HepG2 (cell line): ENCODE measurements around the gene SOAT2.
"Not testable (repeated sequence)": the region's sequence is repeated elsewhere in the genome, so short reads cannot be mapped to it uniquely, and the experiment has no call there.

Experiments used
- EP300 ChIP-seq, 3 experiments: sonication (generic) in 1 of 3; formaldehyde crosslinking in 1 of 3; IDR thresholded peaks; 2 replicates each; pipeline versions ENCODE4 v1.5.1 to v1.6.1; 2011 to 2020; ENCODE audit warnings: low read depth in 2 of 3, low read length in 2 of 3, borderline replicate concordance in 1 of 3, improper control_type of control experiment in 1 of 3, mild to moderate bottlenecking in 1 of 3, missing genetic modification reagents in 1 of 3, moderate library complexity in 1 of 3
- HDAC2 ChIP-seq: sonication (generic); formaldehyde crosslinking; IDR thresholded peaks from 2 replicates; pipeline ENCODE4 v1.4.0; 2020; ENCODE audit warnings: missing genetic modification reagents
- HOXD1 ChIP-seq: sonication (generic); formaldehyde crosslinking; IDR thresholded peaks from 2 replicates; pipeline ENCODE4 v1.5.0; 2020; ENCODE audit warnings: missing genetic modification reagents
- NFYB ChIP-seq: sonication (generic); formaldehyde crosslinking; IDR thresholded peaks from 2 replicates; pipeline ENCODE4 v1.4.0; 2020; ENCODE audit warnings: missing genetic modification reagents
- PCBP2 ChIP-seq: fragments of 200-400 bp; formaldehyde crosslinking; optimal IDR thresholded peaks from 2 replicates; pipeline ENCODE3; 2018; ENCODE audit warnings: low read length, low read depth; ENCODE audit not compliant: poor library complexity, severe bottlenecking
- POLR2A ChIP-seq, 2 experiments: IDR thresholded peaks; 2 replicates each; pipeline ENCODE4 v1.6.1; 2011; ENCODE audit warnings: low read depth in 2 of 2, low read length in 2 of 2, mild to moderate bottlenecking in 1 of 2, moderate library complexity in 1 of 2; ENCODE audit not compliant: insufficient read depth in 1 of 2
- PRPF4 ChIP-seq: fragments of 200-400 bp; formaldehyde crosslinking; IDR thresholded peaks from 2 replicates; pipeline ENCODE4 v1.6.1; 2016; ENCODE audit warnings: low read length, low read depth; ENCODE audit not compliant: poor library complexity, severe bottlenecking
- TAF1 ChIP-seq: sonication (generic); formaldehyde crosslinking; IDR thresholded peaks from 2 replicates; pipeline ENCODE4 v1.4.0; 2020; ENCODE audit warnings: missing genetic modification reagents
- ZFX ChIP-seq: sonication (generic); formaldehyde crosslinking; IDR thresholded peaks from 2 replicates; pipeline ENCODE4 v1.4.0; 2020; ENCODE audit warnings: mild to moderate bottlenecking, low read depth, missing genetic modification reagents, moderate library complexity
- ZNF121 ChIP-seq: sonication (generic); formaldehyde crosslinking; IDR thresholded peaks from 2 replicates; pipeline ENCODE4 v1.5.0; 2020; ENCODE audit warnings: mild to moderate bottlenecking, missing genetic modification reagents
- ZNF44 ChIP-seq: sonication (generic); formaldehyde crosslinking; IDR thresholded peaks from 2 replicates; pipeline ENCODE4 v1.5.1; 2020; ENCODE audit warnings: mild to moderate bottlenecking, missing genetic modification reagents
- ZNF550 ChIP-seq: sonication (generic); formaldehyde crosslinking; IDR thresholded peaks from 2 replicates; pipeline ENCODE4 v1.4.0; 2020; ENCODE audit warnings: mild to moderate bottlenecking, missing genetic modification reagents, borderline replicate concordance
- TF ChIP-seq, protein P1 (sequence below): sonication (generic); formaldehyde crosslinking; IDR thresholded peaks from 2 replicates; pipeline ENCODE4 v1.8.0; 2022; ENCODE audit warnings: missing genetic modification reagents, low read depth, mild to moderate bottlenecking, borderline replicate concordance
- TF ChIP-seq, protein P2 (sequence below): sonication (generic); formaldehyde crosslinking; conservative IDR thresholded peaks from 2 replicates; pipeline ENCODE4 v1.4.0; 2020; ENCODE audit warnings: missing genetic modification reagents

DNA sequence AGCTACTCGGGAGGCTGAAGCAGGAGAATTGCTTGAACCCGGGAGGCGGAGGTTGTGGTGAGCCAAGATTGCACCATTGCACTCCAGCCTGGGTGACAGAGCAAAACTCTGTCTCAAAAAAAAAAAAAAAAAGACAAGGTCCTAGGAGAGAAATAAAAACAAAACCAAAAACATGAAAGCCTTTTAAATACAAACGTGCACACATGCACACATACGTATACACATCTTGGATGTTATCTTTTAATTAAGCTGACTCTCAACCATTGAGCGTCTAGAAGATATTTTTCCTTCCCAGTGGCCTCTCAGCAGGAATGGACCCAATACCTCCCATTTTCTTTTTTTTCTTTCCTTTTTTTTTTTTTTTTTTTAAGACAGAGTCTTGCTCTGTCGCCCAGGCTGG lies 9.1 kb downstream of the SOAT2 start:
- TF ChIP-seq, protein P1, sequence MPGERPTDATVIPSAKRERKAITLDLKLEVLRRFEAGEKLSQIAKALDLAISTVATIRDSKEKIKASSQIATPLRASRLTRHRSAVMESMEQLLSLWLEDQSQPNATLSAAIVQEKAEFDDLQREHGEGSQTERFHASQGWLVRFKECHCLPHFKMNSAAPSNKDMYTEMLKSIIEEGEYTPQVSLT (CRISPR knock-in tag), result not testable (repeated sequence)
- TF ChIP-seq ZFX (CRISPR knock-in tag); ZNF550; HOXD1 (CRISPR knock-in tag); PRPF4; NFYB (CRISPR knock-in tag); HDAC2 (CRISPR knock-in tag); ZNF44 (CRISPR knock-in tag); EP300 (IDR thresholded peaks at IDR 0.05; ENCODE audit: low read depth in 2 of 2, low read length in 2 of 2); EP300 (CRISPR knock-in tag; IDR thresholded peaks at IDR 0.05; ENCODE audit: borderline replicate concordance); PCBP2; TAF1 (CRISPR knock-in tag); POLR2A (IDR thresholded peaks at IDR 0.05; ENCODE audit: insufficient read depth in 1 of 2, low read depth in 2 of 2, low read length in 2 of 2); ZNF121 (CRISPR knock-in tag): not testable (repeated sequence)
- TF ChIP-seq, protein P2, sequence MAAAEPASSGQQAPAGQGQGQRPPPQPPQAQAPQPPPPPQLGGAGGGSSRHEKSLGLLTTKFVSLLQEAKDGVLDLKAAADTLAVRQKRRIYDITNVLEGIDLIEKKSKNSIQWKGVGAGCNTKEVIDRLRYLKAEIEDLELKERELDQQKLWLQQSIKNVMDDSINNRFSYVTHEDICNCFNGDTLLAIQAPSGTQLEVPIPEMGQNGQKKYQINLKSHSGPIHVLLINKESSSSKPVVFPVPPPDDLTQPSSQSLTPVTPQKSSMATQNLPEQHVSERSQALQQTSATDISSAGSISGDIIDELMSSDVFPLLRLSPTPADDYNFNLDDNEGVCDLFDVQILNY, result not testable (repeated sequence)
